Astrocyte of the cerebellum (primary cell): ENCODE measurements around the gene SLC35G2.

Experiments
- DNase-seq: peaks from one replicate; pipeline ENCODE4 v3.0.0-alpha.2; 2011; ENCODE audit warnings: low read depth
- H3K4me3 ChIP-seq: 2 replicates; pipeline ENCODE4 v1.5.1; 2011; ENCODE audit warnings: mild to moderate bottlenecking, low read depth, low read length, moderate library complexity
- in situ Hi-C: cut with HindIII; loops from 2 replicates; pipeline ENCODE4 v1.10.0; 2017; ENCODE audit warnings: low sequenced_read_pairs
- TF ChIP-seq, protein P1 (sequence below): IDR thresholded peaks from 2 replicates; pipeline ENCODE4 v1.5.1; 2012; ENCODE audit warnings: low read length, low read depth, moderate library complexity, mild to moderate bottlenecking; ENCODE audit errors: missing control alignments

Gene SLC35G2

DNA sequence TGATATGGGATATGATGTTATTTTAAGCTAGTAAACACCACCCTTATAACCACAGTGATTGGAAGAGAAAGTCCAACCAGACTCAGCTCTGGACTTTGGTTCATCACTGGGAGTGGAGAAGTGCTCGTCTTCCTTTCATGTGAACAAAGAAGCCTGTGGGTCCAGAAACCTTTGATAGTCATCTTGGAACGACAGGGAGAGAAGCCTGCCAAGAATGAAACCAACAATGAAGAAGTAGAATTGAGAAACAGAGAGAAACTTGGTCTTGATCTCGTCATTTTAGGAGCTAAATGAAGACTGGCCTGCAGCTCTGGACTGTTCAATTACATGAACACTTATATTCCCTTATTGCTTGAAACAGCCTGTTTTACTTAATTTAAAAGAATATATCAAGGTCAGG, 13.1 kb upstream of the SLC35G2 start:
- no peak for DNase-seq
- in situ Hi-C loops, result no loop called here
- TF ChIP-seq, protein P1, sequence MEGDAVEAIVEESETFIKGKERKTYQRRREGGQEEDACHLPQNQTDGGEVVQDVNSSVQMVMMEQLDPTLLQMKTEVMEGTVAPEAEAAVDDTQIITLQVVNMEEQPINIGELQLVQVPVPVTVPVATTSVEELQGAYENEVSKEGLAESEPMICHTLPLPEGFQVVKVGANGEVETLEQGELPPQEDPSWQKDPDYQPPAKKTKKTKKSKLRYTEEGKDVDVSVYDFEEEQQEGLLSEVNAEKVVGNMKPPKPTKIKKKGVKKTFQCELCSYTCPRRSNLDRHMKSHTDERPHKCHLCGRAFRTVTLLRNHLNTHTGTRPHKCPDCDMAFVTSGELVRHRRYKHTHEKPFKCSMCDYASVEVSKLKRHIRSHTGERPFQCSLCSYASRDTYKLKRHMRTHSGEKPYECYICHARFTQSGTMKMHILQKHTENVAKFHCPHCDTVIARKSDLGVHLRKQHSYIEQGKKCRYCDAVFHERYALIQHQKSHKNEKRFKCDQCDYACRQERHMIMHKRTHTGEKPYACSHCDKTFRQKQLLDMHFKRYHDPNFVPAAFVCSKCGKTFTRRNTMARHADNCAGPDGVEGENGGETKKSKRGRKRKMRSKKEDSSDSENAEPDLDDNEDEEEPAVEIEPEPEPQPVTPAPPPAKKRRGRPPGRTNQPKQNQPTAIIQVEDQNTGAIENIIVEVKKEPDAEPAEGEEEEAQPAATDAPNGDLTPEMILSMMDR, result no peak

DNA sequence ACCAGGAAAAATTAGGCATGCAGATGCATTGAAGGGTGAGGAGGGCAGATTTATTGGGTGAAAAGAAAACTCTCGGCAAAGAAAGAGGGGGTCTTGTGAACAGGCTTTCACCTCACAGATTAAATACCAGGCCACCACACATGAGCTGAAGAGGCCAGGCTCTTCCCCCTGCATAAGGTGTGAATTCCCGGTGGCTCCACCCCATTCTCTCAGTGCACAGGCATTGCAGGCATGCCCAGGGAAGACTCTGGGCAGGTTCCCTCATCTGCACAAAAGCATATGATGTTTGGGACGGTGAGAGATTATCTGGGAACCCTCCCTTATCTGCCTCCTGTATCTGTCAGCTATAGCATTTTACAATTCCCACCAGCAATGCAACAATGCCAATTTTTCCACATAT, 7.2 kb upstream of the SLC35G2 start:
- H3K4me3 ChIP-seq, result no peak overlapping the region
- DNase-seq, result no peak
- in situ Hi-C loops, result no loop called here
- TF ChIP-seq, protein P1, result no peak

More for the DNA sequence above, 13.1 kb upstream of the SLC35G2 start:
- H3K4me3 ChIP-seq, result no peak overlapping the region

GRCh38 chr3:136817448-136817847, 1.5 kb upstream of the SLC35G2 start:
- no peak for DNase-seq
- TF ChIP-seq, protein P1, result no peak
- H3K4me3 ChIP-seq, result no peak overlapping the region
- in situ Hi-C loops, result no loop called here

- DNase-seq, result no peak
These were observed 646 bp upstream of the SLC35G2 start for GRCh38 chr3:136818191-136818768.

DNA sequence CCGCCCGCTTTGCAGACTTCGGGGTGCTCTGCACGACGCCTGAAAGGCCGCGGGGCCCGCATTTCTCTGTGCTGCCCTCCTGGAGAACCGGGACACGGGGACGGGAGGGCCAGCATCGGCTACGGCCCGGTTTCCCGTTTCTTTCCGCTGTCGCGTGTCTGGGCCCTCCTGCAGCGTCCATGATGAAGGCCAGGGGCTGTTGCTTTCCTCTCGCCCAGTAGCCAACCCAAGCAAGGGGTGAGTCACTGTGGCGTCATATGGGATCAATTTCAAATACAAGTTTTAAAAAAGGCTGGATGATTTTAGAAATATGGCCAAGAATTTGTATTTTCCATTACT, 435 bp downstream of the SLC35G2 start:
- H3K4me3 ChIP-seq, result peak overlapping the region; percentile 80
- in situ Hi-C loops, result no loop called here
- TF ChIP-seq, protein P1, result no peak
- DNase-seq, result peak; percentile 68

More at GRCh38 chr3:136818191-136818768, 646 bp upstream of the SLC35G2 start:
- in situ Hi-C loops, result no loop called here
- TF ChIP-seq, protein P1, result no peak
- peak overlapping the region; percentile 80 for H3K4me3 ChIP-seq

DNA sequence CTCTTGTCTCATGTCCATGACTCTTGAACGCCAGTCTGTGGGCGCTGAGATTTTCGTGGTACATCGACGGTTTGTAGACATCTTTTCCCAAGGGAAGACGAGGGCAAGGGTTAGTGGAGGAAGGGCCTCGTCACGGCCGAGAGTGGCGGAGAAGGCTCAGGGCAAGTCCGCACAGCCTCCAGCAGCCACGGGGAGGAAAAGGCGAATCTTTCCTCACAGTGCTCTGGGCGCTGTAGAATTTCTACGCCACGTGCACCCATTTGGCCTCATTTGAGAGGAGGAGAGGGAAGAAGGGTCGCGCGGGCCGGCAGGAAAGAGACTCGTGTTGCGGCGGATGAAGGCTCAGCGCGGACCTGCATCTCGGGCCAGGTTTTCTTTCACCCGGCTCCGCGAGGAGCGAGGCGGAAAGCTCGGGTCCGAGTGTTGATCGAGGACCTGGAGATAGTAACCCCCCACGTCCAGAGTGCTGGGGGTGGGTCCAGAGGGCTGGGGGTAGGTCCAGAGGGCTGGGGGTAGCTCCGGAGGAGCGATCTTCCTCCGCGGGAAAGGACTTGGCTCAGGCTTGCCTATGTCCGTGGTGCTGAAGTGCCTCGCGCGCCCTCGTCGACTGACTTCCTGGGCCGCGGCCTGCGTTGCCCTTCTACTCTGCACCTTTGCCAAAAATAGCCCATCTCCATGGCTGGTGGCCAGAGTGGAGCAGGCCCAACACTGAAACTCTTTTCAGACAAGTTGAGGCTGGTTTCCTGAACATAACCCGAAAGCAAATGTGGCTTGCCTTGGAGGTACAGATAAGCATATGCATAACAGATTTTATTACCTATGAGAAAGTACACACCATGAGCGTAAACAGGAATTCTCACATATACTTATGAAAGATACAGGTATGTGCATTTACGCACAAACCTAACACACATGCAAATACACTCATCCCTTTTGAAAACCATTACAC, 1.1 kb downstream of the SLC35G2 start:
- peak overlapping the region; percentile 80 for H3K4me3 ChIP-seq
- TF ChIP-seq, protein P1, result no peak
- in situ Hi-C loops, result no loop called here
- DNase-seq, result no peak
